Gastroesophageal sphincter (tissue), 4 donors: Measurements from ENCODE around the gene RNASET2. TPM values are rescaled to one million over a fixed set of nuclear protein-coding genes. Genes with fewer than 3 reads are reported as not detected.

Source experiments
- ATAC-seq: fragments of 150-250 bp; one replicate; pipeline ENCODE4 v1.9.1; 2016; ENCODE audit warnings: mild to moderate bottlenecking, moderate library complexity
- H3K27ac ChIP-seq, 4 donors: fragments of 200-600 bp; sonication (generic) in 3 of 4; 1 replicate in 3 of 4; 2 replicates in 1 of 4; pipeline ENCODE4 v1.5.1; 2016 to 2019
- H3K27me3 ChIP-seq: fragments of 200-600 bp; sonication (generic); one replicate; pipeline ENCODE4 v1.5.1; 2019
- H3K36me3 ChIP-seq, 2 donors: fragments of 200-600 bp; sonication (generic); one replicate each; pipeline ENCODE4 v1.5.1; 2019; ENCODE audit warnings: control low read depth in 1 of 2
- H3K4me1 ChIP-seq, 3 donors: fragments of 200-600 bp; sonication (generic); 1 replicate in 2 of 3; 2 replicates in 1 of 3; pipeline ENCODE4 v1.5.1; 2016 to 2019; ENCODE audit warnings: control low read depth in 2 of 3
- H3K4me3 ChIP-seq, 2 donors: fragments of 200-600 bp; sonication (generic); one replicate each; pipeline ENCODE4 v1.5.1; 2019; ENCODE audit warnings: mild to moderate bottlenecking in 1 of 2, moderate library complexity in 1 of 2
- H3K9me3 ChIP-seq, 3 donors: fragments of 200-600 bp; sonication (generic); one replicate each; pipeline ENCODE4 v1.5.1; 2017 to 2019; ENCODE audit warnings: control low read depth in 2 of 3
- EP300 ChIP-seq: sonication (generic); formaldehyde crosslinking; IDR thresholded peaks from one replicate; pipeline ENCODE4 v1.6.1; 2017; ENCODE audit warnings: antibody characterized with exemption, mild to moderate bottlenecking
- POLR2A ChIP-seq, 2 donors: fragments of 450-650 bp; IDR thresholded peaks; one replicate each; pipeline ENCODE4 v1.6.1; 2017; ENCODE audit warnings: antibody characterized with exemption in 2 of 2, mild to moderate bottlenecking in 2 of 2, moderate library complexity in 1 of 2
- POLR2AphosphoS5 ChIP-seq: sonication (generic); formaldehyde crosslinking; IDR thresholded peaks from one replicate; pipeline ENCODE4 v1.6.1; 2017; ENCODE audit warnings: antibody characterized with exemption
- WGBS, 2 donors: methylation state at CpG; one replicate each; pipeline ENCODE4 v1.1.5; 2018; ENCODE audit warnings: low coverage in 1 of 2; 5-methylcytosine and 5-hydroxymethylcytosine counted together
- total RNA-seq, 4 donors: library from RNA; depleted of rRNA; stranded (reverse); fragments of >200 nt; gene quantifications; one replicate each; pipeline ENCODE4 v1.1.0, GENCODE V29; 2016
- TF ChIP-seq, protein P1 (sequence below), 4 experiments: fragments of 200-600 bp in 2 of 4; fragments of 450-650 bp in 2 of 4; sonication (generic) in 1 of 4; IDR thresholded peaks; one replicate each; pipeline ENCODE4 v1.5.1; 2017 to 2019; ENCODE audit warnings: antibody characterized with exemption in 4 of 4, mild to moderate bottlenecking in 2 of 4, moderate library complexity in 2 of 4

RNASET2 gene
- total RNA-seq, 4 donors from 2014 or later = 18.4 to 46.6 (median 26.2) TPM

DNA sequence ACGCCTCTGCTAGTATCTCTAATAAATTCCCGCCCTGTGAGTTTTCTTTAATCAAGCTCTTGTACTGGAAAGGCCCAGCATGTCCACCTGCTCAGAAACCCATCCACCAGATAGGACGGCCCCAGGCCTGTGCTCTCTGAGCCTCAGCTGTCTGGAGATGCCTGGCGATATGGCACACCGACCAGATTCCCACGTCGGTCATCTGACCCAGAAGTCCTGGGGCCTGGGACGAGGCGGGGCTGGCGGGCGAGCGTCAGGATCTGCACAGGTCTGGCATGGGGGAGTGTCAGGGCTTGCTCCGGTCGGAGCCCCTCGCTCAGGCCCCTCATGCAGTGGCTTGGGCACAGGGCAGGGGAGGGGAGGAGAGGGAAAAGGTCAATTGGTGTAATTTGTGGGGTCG is 10.2 kb downstream of the RNASET2 start:
- peaks cover 0 to 41% of the 10 kb centered on the region in 2 donors for H3K36me3 ChIP-seq
- TF ChIP-seq POLR2A (IDR thresholded peaks at IDR 0.05) = no peak
- TF ChIP-seq, protein P1, sequence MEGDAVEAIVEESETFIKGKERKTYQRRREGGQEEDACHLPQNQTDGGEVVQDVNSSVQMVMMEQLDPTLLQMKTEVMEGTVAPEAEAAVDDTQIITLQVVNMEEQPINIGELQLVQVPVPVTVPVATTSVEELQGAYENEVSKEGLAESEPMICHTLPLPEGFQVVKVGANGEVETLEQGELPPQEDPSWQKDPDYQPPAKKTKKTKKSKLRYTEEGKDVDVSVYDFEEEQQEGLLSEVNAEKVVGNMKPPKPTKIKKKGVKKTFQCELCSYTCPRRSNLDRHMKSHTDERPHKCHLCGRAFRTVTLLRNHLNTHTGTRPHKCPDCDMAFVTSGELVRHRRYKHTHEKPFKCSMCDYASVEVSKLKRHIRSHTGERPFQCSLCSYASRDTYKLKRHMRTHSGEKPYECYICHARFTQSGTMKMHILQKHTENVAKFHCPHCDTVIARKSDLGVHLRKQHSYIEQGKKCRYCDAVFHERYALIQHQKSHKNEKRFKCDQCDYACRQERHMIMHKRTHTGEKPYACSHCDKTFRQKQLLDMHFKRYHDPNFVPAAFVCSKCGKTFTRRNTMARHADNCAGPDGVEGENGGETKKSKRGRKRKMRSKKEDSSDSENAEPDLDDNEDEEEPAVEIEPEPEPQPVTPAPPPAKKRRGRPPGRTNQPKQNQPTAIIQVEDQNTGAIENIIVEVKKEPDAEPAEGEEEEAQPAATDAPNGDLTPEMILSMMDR (IDR thresholded peaks at IDR 0.05) = no peak
- TF ChIP-seq POLR2AphosphoS5 = no peak
- WGBS, 2 donors = 93% methylated on average over 3 of the region's 16 CpGs; no CpG with 5 or more reads in 1 of the 2 donors
- H3K27ac ChIP-seq = no peak overlapping the region
- H3K4me3 ChIP-seq = no peak overlapping the region
- H3K9me3 ChIP-seq = no peaks in the 10 kb centered on the region
- no peaks in the 10 kb centered on the region for H3K27me3 ChIP-seq
- peaks cover 0 to 7% (median 0%) of the 10 kb centered on the region in 3 donors for H3K4me1 ChIP-seq
- no peak for ATAC-seq

DNA sequence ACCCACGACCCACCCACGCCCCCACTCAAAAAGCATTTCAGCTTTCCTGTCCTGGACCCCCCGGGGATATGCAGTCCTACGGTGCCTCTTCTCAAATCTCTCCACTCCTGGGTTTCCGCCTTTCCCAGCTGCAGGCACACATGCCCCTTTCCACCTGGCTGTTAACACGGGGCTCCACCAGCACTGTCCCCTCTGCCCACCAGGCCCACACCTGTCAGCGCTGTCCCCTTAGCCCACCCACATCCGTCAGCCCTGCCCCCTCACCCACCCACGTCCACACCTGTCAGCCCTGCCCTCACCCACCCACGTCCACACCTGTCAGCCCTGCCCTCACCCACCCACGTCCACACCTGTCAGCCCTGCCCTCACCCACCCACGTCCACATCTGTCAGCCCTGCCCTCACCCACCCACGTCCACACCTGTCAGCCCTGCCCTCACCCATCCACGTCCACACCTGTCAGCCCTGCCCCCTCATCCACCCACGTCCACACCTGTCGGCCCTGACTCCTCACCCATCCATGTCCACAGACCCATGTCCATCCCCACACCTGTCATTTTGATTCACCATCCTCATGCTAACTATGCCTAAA is 11.6 kb downstream of the RNASET2 start:
- H3K4me3 ChIP-seq = no peak overlapping the region
- no peaks in the 10 kb centered on the region for H3K27me3 ChIP-seq
- no peaks in the 10 kb centered on the region for H3K4me1 ChIP-seq
- WGBS, 2 donors = 90 to 92% methylated on average over 8 to 11 of the region's 16 CpGs
- H3K36me3 ChIP-seq = peaks cover 0 to 49% of the 10 kb centered on the region in 2 donors
- TF ChIP-seq, protein P1 (IDR thresholded peaks at IDR 0.05) = no peak
- TF ChIP-seq POLR2A (IDR thresholded peaks at IDR 0.05) = no peak
- no peak for TF ChIP-seq POLR2AphosphoS5
- no peak for TF ChIP-seq EP300
- H3K9me3 ChIP-seq = no peaks in the 10 kb centered on the region
- no peak overlapping the region for H3K27ac ChIP-seq
- ATAC-seq = no peak

DNA sequence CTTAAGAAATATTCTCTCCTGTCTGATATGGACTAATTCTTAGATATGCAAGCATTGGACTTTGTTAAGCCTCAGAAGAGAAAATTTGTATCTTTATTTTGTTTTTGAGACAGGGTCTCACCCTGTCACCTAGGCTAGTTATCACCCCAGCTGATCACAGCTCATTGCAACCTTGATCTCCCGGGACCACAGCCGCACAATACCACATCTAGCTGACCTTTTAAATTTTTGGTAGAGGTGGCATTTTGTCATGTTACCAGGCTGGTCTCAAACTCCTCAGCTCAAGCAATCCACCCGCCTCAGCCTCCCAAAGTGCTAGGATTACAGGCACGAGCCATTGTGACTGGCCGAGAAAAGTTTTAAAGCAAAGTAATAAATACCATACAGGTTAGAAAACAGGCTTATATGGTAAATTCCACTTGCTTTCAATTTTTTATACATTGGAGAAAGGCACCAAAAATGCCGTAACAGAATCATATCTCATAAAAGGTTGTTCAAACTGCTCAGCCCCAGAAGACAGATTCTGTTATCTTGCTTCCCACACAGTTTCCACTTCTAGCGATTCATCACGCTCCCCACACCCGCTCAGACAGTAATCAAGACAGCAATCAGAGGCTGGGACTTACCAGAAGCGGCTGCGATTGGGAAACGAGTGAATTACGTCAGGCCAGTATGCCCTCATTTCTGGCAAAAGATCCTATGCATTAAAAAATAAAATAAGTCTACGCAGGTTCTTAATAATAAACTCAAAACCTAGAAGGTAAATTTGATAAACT is 13.8 kb downstream of the RNASET2 start:
- Histone ChIP-seq H3K9me3 (no peaks in the 10 kb centered on the region), H3K4me1 (no peaks in the 10 kb centered on the region), H3K4me3 (no peak overlapping the region), H3K36me3 (peaks cover 0 to 59% of the 10 kb centered on the region in 2 donors), H3K27me3 (no peaks in the 10 kb centered on the region), H3K27ac (no peak overlapping the region)
- TF ChIP-seq POLR2AphosphoS5 (no peak), EP300 (no peak), POLR2A (IDR thresholded peaks at IDR 0.05) (no peak)
- TF ChIP-seq, protein P1 (IDR thresholded peaks at IDR 0.05) = no peak
- WGBS, 2 donors = 81 to 89% methylated on average over 10 to 14 of the region's 14 CpGs
- no peak for ATAC-seq

DNA sequence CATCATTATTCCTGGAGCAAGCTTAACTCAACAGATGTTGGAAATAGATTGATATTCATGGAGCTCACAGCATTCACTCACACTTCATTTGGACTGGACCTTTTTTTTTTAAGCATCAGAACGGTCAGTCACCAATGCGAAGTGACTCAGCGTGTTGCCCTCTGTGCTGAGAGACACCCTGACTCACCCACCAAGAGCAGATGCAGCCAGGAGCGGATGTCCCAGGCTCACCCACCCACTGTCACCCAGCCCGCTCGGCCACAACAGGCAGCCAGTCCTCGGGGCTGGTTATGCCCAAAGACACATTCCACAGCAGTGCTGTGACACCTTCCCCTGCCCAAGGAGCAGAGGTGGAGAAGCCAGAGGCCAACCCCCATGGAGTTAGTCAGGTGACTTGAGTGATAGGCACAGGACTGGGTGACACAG is 15.7 kb downstream of the RNASET2 start:
- no peaks in the 10 kb centered on the region for H3K9me3 ChIP-seq
- H3K4me3 ChIP-seq = no peak overlapping the region
- TF ChIP-seq, protein P1 (IDR thresholded peaks at IDR 0.05) = no peak
- no peak for TF ChIP-seq POLR2AphosphoS5
- no peak for TF ChIP-seq POLR2A (IDR thresholded peaks at IDR 0.05)
- no peak for TF ChIP-seq EP300
- 40% methylated on average over 2 of the region's 7 CpGs; no CpG with 5 or more reads in 1 of the 2 donors for WGBS, 2 donors
- no peak overlapping the region for H3K27ac ChIP-seq
- no peak for ATAC-seq
- peaks cover 0 to 59% of the 10 kb centered on the region in 2 donors for H3K36me3 ChIP-seq
- H3K4me1 ChIP-seq = no peaks in the 10 kb centered on the region
- no peaks in the 10 kb centered on the region for H3K27me3 ChIP-seq
